ENCODE results near the gene ZNF235. TPM values are rescaled to one million over a fixed set of nuclear protein-coding genes. Genes with fewer than 3 reads are reported as not detected.

The ZNF235 gene
- total RNA-seq: 14.3 TPM

DNA sequence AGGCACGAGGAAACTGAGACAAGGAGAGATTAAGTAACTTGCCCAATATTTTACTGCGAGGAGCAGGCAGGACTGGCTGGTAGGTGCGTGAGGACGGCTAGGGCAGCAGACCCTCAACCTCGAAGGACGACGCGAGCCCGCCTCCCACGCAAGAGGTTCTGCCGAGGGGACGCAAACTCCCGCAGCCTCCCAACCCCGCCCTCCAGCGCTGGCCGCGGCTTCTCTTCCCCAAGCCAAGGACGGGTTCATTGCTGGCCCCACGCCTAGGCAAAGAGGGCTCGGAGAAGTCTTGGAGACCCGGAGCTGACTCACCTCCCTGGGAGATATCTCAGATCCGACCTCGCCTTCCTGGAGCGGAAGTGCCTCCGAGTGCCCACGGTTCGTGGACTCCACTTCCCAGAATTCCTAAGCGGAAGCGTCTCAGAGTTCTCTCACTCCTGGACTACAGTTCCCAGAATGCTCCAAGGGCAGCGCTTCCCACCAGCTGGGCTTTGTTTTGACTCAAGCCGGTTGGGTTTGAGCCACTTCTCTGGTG, at the start of gene ZNF235:
TSS of gene ZNF235 (minus strand) at position 367 of the 535 bp plus-strand sequence. CDS start 1,621 bp downstream, outside the sequence.

Small RNAs within 50 kb of the gene (small RNA-seq; reads per million reads assigned to genes)
- gene NDUFA3P1: not detected

Other genes starting within 250 kb of the ZNF235 start
- 9.9 TPM for gene ZNF284, start 232.9 kb downstream of the ZNF235 start, total RNA-seq
- gene ZNF224, start 210.7 kb downstream of the ZNF235 start, total RNA-seq: 46.1 TPM
- gene ZNF225, start 191.6 kb downstream of the ZNF235 start, total RNA-seq: 12.5 TPM
- gene ZNF234, start 163.5 kb downstream of the ZNF235 start, total RNA-seq: 19.6 TPM
- gene ZNF226, start 139.9 kb downstream of the ZNF235 start, total RNA-seq: 53.1 TPM
- 39.2 TPM for gene ZNF227, start 92.5 kb downstream of the ZNF235 start, total RNA-seq
- gene ZNF233, start 45.1 kb downstream of the ZNF235 start, total RNA-seq: 15.9 TPM
- gene ZNF112, start 51.7 kb upstream of the ZNF235 start, total RNA-seq: 21.2 TPM
- gene ZNF285, start 96.6 kb upstream of the ZNF235 start, total RNA-seq: 18.9 TPM
- gene ZNF229, start 143.4 kb upstream of the ZNF235 start, total RNA-seq: 25.8 TPM
- 16.4 TPM for gene ZNF180, start 195.5 kb upstream of the ZNF235 start, total RNA-seq
- not detected for gene CEACAM20, start 224.7 kb upstream of the ZNF235 start, total RNA-seq

Measured in diencephalon (tissue), 1 donor.